Measurements from ENCODE around the gene DLX3. TPM values are rescaled to one million over a fixed set of nuclear protein-coding genes. Genes with fewer than 3 reads are reported as not detected.

DLX3 gene
- total RNA-seq, 1 donor from 2014 or later, result not detected

DNA sequence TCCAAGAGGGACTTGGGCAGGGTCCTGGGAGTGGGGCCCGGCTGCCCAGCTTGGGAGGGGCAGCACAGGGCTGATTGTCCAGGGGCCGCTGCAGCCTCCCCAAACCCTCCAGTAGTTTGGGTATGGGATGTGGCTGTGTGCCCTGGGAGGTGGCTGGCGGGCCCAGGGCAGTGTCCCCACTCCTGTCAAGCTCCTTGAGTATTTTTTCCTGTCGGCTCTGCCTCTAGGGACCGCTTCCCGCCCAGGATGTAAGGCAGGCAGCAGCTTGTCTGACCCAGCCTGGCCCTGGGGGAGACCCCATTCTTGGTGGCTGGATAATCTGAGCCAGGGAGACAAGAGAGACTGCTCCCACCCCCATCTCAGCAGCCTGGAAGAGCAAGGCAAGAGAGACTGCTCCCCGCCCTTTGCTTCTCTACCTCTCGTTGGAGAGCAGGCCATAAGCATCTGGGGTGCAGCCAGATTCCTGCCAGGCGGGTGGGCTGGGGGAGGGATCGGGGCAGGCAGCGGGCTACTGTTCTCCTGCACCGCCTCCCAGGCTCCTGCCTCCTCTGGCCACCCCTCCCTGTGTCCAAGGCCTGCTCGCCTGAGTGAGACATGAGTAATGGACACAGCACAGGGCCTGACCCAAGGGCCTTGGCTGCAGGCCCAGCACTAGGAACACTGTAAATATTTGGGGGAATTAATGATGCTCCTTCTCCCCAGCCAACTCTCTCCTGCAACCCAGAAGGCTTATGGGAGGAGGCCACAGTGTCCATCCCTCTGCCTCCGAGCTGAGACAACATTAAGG lies 42.5 kb upstream of the DLX3 start:
- no peaks in the 10 kb centered on the region for H3K36me3 ChIP-seq (ENCODE audit: control insufficient read depth, insufficient read depth, low read length)
- DNase-seq (ENCODE audit: low read depth) (peak; percentile 70), FAIRE-seq (no peak)
- H3K27me3 ChIP-seq (ENCODE audit: control insufficient read depth, insufficient read depth, low read length), result no peaks in the 10 kb centered on the region
- TF ChIP-seq, protein P1, sequence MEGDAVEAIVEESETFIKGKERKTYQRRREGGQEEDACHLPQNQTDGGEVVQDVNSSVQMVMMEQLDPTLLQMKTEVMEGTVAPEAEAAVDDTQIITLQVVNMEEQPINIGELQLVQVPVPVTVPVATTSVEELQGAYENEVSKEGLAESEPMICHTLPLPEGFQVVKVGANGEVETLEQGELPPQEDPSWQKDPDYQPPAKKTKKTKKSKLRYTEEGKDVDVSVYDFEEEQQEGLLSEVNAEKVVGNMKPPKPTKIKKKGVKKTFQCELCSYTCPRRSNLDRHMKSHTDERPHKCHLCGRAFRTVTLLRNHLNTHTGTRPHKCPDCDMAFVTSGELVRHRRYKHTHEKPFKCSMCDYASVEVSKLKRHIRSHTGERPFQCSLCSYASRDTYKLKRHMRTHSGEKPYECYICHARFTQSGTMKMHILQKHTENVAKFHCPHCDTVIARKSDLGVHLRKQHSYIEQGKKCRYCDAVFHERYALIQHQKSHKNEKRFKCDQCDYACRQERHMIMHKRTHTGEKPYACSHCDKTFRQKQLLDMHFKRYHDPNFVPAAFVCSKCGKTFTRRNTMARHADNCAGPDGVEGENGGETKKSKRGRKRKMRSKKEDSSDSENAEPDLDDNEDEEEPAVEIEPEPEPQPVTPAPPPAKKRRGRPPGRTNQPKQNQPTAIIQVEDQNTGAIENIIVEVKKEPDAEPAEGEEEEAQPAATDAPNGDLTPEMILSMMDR (IDR thresholded peaks at IDR 0.05; ENCODE audit: insufficient read depth, low read length, severe bottlenecking), result no peak
- no peak overlapping the region for H3K4me3 ChIP-seq (ENCODE audit: low read depth, low read length)

DNA sequence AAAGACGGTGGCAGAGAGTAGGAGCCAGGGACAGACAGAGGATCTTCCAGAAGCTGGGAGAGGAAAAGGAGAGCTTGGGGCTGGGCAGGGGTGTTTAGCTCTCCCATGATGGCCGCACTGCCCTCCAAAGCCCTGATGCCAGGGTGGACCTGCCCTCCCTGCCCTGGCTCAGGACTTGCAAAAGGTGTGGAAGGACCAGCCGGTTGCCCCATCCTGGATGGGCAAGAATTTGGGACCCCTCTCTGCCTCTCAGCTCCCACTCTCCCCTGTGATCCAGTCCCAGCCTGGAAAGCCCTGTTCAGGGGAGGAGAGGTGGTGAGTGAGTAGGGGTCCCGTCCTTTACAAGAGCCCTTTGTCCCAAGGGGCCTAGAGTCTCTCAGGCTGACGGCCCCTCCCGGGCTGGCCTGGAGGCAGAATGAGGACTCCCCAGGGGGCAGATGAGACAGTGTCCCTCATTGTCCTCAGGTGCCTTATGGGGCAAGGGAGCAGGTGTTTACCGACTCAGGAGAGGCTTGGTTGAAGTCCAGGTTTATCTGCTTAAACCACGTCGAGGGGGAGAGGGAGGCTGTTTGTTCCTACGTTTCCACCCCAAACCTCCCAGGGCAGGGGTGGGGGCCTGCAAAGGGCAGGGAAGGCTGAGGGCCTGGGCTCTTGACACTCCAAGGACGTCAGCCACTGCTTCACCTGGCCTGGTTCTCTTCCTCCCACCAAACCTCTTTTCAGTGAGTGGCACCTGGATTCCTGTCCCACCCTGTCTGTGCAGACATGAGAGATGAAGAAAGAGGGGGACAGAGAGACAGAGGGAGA lies 41.6 kb upstream of the DLX3 start:
- FAIRE-seq (no peak), DNase-seq (ENCODE audit: low read depth) (no peak)
- TF ChIP-seq, protein P1 (IDR thresholded peaks at IDR 0.05; ENCODE audit: insufficient read depth, low read length, severe bottlenecking), result no peak
- Histone ChIP-seq H3K27me3 (ENCODE audit: control insufficient read depth, insufficient read depth, low read length) (no peaks in the 10 kb centered on the region), H3K4me3 (ENCODE audit: low read depth, low read length) (no peak overlapping the region), H3K36me3 (ENCODE audit: control insufficient read depth, insufficient read depth, low read length) (no peaks in the 10 kb centered on the region)

DNA sequence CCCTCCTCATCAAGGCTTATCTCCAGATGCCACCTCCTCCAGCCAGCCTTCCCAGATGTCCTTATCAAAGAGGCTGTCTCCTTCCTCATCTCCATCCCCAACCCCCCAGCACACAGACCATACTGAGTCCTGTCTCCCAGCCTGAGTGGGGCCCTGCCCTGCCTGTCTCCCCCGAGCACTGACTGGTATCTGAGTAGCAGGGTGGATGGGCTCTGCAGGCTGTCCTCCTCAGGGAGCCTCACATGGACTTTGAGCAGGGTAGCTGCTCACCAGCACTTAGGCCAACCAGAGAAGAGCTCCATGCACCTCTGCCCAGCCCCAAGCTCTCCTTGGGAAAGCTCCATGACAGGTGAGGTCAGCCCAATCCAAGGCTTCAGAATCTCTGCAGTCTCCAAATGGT lies 40.9 kb upstream of the DLX3 start:
- H3K27me3 ChIP-seq (ENCODE audit: control insufficient read depth, insufficient read depth, low read length), result no peaks in the 10 kb centered on the region
- DNase-seq (ENCODE audit: low read depth) (no peak), FAIRE-seq (peak; percentile 72)
- no peaks in the 10 kb centered on the region for H3K36me3 ChIP-seq (ENCODE audit: control insufficient read depth, insufficient read depth, low read length)
- TF ChIP-seq, protein P1 (IDR thresholded peaks at IDR 0.05; ENCODE audit: insufficient read depth, low read length, severe bottlenecking), result no peak
- H3K4me3 ChIP-seq (ENCODE audit: low read depth, low read length), result no peak overlapping the region

DNA sequence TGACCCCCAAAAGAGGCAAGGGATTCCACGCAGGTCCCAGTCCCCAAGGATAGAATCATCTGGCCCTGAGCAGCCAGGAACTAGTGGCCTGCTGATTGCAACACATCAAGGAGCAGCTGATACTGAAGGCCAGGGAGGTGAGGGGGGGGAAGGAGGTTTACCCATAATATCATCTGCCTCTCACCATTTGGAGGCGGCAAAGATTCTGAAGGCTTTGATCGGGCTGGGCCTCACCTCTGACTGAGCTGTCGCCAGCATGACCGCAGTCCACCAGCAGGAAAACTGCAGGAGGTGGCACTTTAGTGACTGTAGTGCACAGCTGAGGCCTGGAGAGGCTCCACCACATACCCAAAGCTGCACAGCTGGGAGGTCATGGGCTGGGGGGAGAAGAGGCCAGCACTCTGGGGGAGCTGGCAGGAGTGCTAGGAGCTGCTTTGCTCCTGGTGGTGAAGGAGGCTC lies 40.4 kb upstream of the DLX3 start:
- TF ChIP-seq, protein P1 (IDR thresholded peaks at IDR 0.05; ENCODE audit: insufficient read depth, low read length, severe bottlenecking), result no peak
- Histone ChIP-seq H3K27me3 (ENCODE audit: control insufficient read depth, insufficient read depth, low read length) (no peaks in the 10 kb centered on the region), H3K36me3 (ENCODE audit: control insufficient read depth, insufficient read depth, low read length) (no peaks in the 10 kb centered on the region), H3K4me3 (ENCODE audit: low read depth, low read length) (no peak overlapping the region)
- FAIRE-seq (no peak), DNase-seq (ENCODE audit: low read depth) (no peak)

DNA sequence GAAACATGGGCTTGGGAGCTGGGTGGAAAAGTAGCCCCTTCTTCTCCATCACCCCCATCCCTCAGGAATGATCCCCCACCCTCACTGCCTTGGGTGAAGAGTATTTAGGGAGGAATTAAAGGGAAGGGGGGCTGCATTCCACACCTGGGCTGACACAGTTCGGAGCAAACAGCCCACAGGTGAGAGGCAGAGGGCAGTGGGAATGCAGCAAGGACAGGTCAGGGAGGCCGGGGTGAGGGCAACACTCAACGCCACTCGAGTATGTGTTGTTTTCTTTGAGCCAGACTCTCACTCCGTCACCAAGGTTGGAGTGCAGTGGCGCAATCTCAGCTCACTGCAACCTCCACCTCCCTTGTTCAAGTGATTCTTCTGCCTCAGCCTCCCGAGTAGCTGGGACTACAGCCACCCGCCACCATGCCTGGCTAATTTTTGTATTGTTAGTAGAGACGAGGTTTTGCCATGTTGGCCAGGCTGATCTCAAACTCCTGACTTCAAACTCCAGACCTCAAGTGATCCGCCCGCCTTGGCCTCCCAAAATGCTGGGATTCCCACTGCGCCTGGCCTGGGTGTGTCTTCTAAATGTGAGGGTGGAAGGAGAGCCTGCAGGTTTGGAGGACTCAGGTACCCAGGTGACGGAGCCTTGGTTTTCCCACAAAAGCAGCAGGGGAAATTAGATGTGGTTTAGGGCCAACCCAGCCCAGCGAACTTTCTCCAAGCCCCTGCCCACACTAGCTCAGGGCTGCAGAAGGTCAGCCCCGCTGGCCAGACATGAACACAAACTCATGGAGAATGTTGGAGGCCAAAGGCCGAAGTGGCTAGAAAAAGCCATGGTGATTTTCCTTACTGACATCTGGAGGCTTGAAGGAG lies 39.7 kb upstream of the DLX3 start:
- H3K4me3 ChIP-seq (ENCODE audit: low read depth, low read length), result no peak overlapping the region
- H3K36me3 ChIP-seq (ENCODE audit: control insufficient read depth, insufficient read depth, low read length), result no peaks in the 10 kb centered on the region
- FAIRE-seq, result peak; percentile 7
- TF ChIP-seq, protein P1 (IDR thresholded peaks at IDR 0.05; ENCODE audit: insufficient read depth, low read length, severe bottlenecking), result no peak
- DNase-seq (ENCODE audit: low read depth), result no peak
- H3K27me3 ChIP-seq (ENCODE audit: control insufficient read depth, insufficient read depth, low read length), result no peaks in the 10 kb centered on the region
